ENCODE results near the gene SLC6A1.

DNA sequence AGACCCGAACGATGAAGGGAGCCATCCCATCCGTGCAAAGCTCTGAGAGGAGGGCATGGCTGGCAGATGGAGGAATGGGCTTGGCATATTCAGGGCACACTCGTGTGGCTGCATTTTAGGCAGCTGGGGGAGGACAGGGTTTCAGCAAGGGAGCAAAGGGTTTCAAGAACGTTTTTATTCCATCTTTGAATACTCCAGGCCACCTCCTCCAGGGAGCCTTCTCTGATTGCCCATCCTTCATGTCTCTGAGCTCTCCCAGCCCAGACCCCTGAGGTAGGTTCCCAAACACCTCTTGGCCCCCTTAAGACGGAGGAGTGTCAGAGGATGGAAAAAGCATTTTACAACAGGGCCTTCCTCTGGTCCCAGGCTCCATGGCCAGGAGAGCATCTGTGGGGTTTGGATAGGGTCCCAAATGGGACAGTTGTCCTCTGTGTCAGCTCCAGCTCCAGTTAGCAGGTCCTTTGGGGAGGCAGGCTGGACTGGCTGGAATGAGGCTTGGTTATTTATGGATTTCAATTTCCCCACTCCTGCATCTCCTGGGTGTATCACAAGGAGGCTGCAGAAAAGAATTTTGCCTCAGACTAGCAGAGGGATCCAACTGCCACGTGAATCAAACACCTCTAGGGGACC, 17.7 kb upstream of the SLC6A1 start:
- TF ChIP-seq, protein P1, sequence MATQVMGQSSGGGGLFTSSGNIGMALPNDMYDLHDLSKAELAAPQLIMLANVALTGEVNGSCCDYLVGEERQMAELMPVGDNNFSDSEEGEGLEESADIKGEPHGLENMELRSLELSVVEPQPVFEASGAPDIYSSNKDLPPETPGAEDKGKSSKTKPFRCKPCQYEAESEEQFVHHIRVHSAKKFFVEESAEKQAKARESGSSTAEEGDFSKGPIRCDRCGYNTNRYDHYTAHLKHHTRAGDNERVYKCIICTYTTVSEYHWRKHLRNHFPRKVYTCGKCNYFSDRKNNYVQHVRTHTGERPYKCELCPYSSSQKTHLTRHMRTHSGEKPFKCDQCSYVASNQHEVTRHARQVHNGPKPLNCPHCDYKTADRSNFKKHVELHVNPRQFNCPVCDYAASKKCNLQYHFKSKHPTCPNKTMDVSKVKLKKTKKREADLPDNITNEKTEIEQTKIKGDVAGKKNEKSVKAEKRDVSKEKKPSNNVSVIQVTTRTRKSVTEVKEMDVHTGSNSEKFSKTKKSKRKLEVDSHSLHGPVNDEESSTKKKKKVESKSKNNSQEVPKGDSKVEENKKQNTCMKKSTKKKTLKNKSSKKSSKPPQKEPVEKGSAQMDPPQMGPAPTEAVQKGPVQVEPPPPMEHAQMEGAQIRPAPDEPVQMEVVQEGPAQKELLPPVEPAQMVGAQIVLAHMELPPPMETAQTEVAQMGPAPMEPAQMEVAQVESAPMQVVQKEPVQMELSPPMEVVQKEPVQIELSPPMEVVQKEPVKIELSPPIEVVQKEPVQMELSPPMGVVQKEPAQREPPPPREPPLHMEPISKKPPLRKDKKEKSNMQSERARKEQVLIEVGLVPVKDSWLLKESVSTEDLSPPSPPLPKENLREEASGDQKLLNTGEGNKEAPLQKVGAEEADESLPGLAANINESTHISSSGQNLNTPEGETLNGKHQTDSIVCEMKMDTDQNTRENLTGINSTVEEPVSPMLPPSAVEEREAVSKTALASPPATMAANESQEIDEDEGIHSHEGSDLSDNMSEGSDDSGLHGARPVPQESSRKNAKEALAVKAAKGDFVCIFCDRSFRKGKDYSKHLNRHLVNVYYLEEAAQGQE (IDR thresholded peaks at IDR 0.05; ENCODE audit: insufficient read depth in 1 of 2, low read depth in 2 of 2, low read length in 2 of 2) = no peak
- no peak for TF ChIP-seq POLR2AphosphoS5 (IDR thresholded peaks at IDR 0.05; ENCODE audit: low read depth, low read length)

All from PFSK-1 (cell line).